ENCODE results near the gene MN1.

DNA sequence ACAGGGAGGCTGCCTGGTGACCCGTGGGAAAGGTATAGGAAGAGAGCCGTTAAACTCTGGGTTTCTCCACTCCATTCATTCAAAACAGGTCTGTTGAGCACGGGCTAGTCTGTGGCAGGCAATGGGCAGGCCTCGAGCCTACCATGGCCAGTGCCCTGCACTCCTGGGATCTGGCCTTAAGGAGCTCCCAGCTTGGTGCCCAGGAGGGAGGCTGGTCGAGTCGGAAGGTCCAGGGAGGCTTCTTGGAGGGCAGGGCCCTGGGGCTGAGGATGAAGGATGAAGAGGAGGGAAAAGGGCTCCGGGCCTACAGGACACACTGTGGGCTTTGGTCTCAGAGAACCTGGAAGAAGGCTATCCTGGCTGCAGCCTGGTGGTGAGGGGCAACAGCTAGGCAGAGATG is 41.9 kb upstream of the MN1 start:
- TF ChIP-seq, protein P1, sequence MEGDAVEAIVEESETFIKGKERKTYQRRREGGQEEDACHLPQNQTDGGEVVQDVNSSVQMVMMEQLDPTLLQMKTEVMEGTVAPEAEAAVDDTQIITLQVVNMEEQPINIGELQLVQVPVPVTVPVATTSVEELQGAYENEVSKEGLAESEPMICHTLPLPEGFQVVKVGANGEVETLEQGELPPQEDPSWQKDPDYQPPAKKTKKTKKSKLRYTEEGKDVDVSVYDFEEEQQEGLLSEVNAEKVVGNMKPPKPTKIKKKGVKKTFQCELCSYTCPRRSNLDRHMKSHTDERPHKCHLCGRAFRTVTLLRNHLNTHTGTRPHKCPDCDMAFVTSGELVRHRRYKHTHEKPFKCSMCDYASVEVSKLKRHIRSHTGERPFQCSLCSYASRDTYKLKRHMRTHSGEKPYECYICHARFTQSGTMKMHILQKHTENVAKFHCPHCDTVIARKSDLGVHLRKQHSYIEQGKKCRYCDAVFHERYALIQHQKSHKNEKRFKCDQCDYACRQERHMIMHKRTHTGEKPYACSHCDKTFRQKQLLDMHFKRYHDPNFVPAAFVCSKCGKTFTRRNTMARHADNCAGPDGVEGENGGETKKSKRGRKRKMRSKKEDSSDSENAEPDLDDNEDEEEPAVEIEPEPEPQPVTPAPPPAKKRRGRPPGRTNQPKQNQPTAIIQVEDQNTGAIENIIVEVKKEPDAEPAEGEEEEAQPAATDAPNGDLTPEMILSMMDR (IDR thresholded peaks at IDR 0.05): no peak
- no peak for TF ChIP-seq POLR2A (IDR thresholded peaks at IDR 0.05)

Measured in vagina (tissue), 2 donors.